SKM-1 (cell line): ENCODE results near the gene RTL10.
A peak's percentile ranks its signal among the peaks of the same experiment; 100 is the strongest.

Experiments used
- DNase-seq: peaks from one replicate; lab custom pipeline; 2025; ENCODE audit not compliant: unreplicated experiment; lab: John Stamatoyannopoulos, UW

The RTL10 gene

DNA sequence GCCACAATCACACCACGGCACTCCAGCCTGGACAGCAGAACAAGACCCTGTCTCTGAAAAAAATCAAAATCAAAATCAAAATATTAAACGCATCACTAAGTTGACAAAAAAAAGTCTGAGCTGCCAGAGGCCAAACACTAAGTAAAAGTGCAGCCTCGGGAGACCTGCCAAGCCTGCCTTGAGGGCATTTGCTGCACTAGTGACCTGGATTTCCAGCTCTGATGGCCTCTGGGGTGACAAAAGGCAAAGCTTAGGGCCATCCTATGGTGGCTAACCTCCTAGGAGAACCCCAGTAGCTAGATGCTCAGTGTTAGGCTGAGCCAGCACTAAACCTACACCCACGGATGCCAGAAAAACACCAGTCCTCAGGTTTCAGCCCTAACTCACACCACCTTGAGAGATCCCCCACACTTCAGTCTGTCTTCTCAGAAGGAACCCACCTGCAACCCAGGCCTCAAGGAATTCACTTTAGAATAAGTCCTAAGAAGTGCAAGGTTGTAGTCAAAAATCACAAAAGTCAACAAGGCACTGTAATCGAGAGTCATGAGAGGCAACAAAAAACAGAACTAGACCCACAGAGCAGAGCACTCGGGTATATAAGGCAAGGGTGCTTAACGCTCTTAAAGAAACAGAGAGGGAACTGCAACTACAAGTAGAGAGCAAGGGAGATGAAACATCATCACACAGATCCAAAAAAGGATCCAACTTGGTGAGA, 28.6 kb downstream of the RTL10 start:
- DNase-seq = no peak

DNA sequence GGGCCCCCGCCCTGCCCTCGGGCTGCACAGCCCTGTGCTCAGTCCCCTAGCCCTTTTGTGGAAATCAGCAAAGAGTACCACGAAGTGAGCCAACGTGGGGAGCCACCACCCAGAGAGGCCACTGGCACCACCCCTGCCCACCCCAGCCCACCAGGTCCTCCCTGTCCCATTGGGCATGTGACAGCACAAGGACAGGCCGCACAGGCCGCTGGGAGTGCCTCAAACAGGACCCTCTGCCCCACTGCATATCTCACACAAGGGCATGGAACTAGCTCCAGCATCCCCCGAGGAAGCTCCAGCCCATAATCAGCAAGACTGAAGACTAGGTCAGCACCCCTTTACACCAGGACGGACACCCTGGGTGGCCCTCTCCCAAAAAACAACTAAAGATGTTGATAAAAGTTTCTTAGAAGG, 29.7 kb downstream of the RTL10 start:
- DNase-seq = no peak

DNA sequence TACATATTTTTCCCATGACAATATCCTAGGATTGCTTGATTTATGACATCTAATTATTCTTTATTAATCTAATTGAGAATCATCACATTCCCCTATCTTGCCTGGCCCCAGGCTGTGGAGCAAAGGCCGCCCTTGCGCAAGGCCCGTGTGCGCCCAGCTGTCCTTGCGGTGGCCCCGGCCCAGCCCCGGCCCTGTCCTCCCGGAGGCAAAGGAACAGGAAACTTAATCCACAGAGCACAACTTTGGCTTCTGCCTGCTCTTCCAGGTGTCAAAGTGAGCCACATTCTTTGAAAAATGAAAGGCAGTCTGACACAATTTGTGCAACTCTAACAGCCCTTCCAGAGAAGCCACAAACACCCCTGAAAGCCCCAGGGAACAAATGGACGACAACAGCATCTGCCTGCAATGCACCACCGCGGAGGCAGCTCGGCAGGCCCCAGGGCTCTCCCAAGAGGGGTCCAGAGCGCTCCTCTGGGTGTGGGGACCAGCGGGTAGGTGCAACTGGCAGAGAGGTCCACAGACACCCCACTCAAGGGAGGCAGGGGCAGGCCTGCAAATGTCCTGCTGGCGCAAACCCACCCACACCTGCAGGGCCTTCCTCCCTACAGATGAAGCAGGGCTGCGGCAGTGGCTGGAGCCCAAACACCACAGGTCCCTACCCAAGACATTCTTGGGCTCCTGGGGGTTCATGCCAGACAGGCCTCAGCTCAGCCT, 30.3 kb downstream of the RTL10 start:
- peak; percentile 27 for DNase-seq

DNA sequence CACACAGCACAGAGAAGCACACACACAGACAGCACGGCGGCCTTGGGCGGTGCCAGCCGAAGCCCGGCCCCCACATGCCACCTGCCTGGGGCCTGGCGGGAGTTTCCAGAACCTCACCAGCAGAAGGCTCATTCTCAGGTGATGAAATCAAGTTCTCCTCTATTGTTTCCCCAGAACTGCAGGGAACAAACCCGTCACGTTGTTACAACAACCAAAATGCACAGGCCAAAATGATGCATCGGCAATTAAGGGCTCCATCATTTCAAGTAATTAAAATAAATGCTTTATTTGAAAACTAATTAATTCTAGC, 30.8 kb downstream of the RTL10 start:
- DNase-seq = no peak

DNA sequence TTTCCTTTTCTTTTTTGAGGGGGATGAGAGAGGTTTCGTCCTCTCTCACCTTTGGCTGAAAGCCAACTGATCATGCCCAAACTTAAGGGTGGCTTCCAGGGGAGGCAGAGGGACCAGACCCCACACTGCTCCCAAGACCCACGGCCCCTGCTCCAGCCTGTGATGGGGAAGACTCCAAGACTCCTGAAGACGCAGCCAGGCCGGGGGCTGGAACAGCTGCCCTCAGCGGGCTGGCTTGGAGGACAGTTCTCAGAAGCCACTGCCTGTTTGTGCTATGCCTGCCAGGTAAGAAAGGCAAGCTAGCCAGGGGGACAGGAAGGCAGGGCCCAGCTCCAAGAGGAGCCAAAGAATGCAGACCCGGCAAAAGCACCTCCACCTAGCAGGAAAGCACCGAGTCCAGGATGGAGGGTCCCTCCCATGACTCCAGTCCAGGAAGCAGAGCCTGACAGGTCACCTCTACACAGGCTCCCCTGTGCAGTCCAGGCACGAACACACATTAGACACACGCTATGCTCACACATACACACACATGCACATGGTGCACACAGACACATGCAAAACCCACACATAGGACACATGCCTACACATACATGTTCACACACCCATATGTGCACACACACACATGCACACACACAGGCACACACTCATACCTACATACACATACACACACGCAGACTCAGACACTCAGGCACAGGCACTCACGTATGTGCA, 31.3 kb downstream of the RTL10 start:
- DNase-seq = no peak

DNA sequence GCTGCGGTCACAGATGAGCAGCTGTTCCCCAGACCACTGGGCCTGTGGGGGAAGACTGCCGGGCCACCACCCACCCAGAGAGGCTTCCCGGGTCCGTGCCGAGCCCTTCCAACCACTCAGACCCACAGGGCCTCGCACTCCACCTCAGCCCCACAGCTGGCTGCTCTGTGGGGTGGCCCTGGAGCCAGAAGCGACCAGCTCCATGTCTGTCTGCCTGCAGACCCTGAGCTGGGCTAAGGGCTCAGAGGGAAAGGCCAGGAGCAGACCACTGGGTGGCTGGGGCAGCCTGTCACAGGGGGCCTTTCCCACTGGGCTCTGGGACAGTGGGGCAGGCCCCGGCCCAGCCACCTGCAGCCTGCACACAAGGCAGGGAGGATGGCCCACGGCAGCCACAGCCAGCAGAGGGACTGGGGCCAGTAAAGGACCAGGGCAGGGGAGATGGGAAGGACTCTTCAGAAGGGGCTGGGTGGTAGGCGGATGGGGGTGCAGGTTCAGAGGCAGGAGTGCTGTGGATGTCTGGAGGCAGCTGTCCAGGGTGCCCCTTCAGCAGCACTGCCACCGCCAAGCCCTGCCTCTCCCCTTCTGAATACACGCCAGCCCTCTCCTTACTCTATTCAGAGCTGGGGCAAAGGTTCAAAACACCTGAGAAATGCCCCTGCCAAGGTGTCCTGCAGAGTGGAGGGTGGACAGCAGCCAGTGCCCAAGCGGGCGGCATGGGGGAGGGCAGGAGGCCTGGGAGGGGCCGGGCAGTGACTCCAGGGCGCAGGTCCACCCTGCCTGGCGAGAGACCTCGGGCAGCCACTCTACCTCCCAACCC, 32.2 kb downstream of the RTL10 start:
- no peak for DNase-seq

DNA sequence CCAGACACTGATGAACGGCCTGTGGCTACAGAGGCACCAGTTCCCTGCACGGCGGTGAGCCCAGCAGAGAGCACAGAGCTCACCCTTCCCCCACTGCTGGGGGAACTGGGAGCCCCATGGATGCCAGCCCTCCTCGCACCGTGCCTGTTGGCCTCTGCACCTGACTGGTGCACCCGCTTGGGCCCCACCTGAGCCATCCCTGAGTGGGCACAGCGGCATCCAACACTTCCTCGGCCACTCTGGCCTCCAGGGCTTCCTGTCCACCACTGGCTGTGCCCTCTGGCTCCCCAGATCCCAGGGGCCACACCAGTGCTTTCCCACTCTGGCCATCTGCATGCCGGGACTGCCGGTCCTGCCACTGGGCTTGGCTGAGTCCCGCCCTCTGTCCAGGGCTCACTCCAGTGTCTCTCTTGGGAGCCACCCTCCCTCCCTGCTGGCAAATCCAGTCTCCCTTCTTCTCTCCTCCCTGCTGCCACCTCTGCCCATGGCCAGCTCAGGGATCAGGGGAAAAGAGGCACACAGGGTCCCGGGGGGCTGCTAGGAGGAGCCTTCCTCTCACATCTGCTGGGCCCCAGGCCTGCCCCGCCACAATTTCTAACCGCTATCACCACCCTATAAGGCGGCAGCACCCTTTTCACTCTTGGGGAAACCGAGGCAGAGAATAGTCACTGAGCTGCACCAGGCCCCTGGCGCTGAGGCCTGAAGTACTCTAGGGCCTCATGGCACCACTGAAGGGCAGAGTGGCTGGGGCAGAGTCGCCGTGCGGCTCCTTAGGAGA, 33.0 kb downstream of the RTL10 start:
- no peak for DNase-seq

DNA sequence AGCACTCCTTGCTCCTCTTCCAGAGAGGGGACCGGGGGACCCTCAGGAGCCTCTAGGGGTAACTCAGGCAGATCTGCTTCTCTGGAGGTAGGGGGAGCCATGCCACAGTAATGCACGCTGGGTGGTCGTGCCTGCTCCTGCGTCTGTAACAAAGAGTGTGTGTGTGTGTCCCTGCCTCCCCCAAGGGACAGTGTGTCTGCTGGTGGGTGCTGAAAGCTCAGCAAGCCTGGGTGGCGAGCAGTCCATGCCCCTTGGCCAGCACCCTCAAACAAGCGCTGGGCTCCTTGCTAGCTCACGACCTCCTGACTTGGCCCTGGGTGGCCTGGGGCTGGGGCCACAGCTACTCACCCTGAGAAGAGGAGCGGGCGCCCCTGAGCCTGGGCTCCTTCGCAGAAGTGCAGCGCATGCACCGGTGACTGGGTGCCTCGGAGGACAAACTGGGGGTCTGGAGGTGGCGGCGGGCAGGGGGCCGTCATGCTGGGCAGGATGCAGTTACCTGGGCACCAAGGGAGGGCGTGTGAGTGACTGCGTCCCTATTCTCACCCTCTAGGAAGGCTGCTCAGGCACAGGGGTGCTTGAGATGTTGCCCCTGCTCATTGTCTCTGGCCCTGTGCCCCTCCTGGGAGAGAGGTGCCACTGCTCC, 33.7 kb downstream of the RTL10 start:
- DNase-seq = no peak

DNA sequence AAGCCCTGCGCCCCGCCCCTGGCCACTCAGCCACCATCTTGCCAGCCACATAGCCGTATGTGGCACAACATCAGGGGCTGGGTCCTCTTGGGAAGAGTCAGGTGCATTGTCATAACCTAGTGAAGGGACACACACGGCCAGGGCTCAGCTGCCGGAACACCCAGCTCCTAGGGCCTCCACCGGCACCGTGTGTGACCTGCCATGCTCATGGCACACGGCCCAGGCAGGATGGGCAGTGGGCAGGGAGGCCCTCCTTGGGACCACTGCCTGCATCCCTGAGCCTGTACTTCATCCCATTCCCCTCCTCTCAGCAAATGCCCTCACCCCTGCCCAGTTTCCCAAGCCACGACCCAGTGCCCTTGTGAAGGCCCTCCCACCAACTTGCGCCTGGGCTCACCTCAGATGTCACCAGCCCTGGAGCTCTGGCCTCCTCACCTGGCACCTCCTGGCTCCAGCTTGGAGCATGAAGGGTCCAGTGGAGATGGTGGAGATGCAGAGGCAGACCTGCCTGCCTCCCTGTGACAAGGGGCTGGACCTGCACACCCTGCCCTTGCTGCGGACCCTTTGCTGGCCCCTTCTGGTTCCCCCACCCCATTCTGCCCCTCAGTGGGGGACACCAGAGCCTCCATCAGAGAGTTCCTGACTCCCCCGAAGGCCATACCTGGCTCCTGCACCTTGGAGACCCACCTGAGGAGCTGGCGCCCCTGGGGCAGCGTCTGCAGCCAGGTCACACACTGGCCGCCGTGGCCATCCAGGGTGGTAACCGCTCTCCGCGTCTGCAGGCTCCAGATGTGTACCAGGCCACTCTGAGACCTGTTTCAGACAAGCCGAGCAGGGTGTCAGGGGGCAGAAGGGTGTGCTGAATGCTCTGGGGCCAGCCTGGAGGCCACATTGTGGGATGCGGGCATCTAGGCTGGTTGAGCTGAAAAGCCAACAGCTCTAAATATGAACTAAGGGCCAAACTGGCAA, 34.5 kb downstream of the RTL10 start:
- no peak for DNase-seq

DNA sequence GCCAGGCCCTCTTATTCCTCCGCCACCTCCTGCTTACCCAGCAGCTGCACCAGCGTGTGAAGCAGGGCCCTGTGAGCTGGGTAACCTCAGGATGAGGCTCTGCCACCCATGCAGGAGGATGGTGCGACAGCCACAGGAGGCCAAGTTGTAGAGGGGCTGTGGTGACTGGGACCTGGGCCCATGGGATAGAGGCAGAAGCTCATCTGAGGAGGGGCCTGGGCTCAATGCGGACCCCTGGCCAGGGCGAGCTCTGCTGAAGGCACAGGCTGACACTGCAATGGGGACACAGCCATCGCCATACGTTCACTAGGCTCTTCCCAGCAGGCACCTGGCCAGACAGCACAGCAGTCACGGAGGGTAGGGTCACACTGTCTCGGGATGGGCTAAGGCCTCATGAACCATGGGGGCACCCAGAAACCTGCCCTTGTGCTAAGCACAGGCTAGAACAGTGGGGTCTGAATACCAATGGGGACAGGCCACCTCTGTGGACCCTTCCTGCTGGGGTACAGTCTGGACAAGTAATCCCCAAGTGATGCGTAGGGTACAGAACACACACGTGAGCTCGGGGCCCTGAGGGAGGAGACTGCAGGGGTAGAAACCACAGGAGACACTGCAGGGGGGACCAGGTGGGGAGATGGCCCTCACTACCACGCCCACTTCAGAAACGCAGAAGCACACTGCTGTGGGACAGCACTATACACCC, 35.3 kb downstream of the RTL10 start:
- no peak for DNase-seq

DNA sequence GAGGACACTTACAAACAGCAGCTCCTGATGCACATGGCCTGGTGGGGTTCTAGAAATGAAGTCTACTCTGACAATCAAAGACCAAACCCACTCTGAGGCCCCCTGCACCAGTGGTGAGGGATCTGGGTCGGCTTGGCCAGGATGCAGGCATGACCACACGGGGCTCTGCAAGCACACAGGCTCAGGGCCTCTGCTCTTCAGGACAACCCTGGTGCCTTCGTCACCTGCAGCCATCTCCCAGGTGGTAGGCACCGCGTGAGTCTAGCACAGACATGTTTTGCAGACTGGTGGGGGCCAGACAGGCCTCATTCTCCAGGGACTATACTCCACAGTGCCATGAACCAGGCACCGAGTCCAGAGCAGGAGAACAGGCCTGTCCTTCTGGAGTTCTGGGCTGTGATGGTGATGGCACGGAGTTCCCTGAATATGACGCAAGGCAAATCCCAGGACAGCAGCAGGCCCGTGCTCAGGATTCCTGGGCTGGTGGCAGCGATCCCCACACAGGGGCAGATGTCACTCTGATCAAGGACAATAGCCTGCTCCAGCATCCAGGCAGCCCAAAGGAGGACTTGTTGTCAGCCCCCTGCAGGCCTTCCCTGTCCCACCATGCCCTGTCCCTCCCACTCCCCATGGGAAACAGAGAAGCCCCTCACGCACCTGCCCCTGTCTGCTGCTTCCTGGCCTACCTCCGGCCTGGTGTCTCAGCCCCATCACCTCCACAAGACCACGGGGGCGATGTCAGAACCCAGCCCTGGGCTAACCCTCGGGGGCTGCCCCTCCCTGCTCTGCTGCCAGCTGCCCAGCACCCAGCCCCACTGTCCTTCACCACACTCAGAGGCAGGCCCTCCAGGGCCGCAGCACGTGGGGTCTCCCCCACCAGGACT, 36.1 kb downstream of the RTL10 start:
- no peak for DNase-seq

DNA sequence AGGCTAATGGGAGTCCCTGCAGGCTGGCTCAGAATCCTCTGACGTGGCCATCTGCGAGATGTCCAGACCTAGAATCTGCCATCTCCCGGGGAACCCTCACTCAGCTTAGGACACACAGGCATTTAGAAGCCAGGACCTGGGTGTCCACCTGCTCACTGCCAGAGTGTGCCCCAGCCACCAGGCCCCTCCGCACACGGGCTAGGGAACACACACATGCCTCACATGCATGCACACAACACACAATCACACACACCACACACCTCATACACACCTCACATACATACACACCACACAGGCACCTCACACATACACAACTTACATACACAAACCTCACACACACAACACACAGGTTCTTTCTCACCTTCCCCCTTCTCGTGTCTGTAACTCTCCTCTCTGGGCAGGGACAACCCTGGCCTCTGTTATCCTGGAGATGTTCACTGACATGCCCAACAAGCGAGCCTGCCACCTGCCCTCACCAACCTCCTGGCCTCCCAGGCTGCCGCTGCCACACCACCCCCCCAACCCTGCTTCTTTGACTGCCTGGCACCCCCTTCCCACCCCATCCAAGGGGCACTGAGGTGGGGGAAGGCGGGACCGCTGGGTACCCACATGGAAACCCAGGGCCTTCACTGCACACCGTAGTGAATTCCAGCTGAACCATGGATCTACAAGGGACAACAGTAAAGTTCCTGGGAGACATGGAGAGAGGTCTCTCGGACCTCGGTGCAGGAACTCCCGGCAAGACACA, 38.1 kb downstream of the RTL10 start:
- DNase-seq = no peak

DNA sequence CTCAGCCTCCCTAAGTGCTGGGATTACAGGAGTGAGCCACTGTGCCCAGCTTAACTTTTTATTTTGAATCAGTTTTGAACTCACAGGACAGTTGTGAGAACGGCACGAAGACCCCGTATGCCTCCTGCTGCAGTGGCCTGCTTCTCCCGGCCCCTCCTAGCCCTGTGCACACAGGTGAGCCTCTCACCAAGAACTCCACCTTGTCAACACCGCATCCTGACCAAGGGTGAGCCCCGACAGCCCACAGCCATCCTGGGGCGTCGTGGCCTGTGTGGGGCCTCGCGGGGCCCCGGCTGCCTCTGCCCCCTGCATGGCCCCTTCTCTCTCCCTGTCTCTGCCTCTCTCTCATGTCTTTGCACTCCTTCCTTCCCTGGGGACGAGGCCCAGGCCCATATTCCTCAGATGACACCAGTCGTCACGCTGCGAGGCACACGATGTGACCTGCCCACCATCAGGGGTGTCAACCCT, 38.8 kb downstream of the RTL10 start:
- DNase-seq = no peak

DNA sequence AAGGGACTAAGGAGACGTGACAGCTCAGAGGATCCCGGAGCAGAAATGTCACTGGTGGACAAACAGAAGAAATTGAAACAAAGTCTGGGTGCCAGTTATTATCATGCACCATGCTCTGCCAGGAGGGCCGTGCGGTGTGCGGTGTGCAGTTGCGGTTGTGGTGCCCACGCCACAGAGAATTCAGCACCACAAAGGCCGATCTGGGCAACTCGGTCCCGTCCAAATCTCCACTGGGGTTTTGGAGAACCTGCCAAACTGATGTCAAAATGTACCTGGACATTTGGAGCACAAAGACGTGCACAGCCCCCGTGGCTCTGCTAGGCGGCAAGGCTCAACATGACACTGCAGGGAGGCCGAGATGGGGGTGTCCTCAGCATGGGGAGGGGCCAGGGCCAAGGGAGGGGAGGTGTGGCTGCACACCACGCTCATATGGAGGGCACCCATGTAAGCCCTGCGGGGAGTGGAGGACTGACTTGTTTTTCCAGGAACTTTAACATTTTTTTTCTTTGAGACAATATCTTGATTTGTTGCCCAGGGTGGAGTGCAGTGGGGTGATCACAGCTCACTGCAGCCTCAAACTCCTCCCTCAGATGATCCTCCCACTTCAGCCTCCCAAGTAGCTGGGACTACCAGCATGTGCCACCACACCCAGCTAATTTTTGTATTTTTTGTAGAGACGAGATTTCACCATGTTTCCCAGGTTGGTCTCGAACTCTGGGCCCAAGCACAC, 39.4 kb downstream of the RTL10 start:
- no peak for DNase-seq

DNA sequence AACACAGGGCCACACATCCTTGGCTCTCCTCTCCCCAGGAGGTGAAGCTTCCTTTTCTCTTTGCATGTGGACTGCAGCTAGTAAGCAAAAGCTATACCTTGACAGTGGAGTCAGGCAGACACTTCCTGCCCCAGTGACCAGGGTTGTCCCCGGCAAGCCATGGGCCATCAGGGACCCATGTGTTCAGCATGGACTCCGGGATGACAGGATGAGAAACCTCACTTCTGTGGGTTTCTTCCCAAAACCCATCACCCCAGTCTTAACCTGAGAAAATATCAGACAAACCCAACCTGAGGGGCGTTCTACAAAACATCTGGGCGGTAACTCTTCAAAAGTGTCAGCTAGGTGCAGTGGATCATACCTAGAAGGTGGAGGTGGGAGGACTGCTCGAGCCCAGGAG, 40.2 kb downstream of the RTL10 start:
- no peak for DNase-seq

DNA sequence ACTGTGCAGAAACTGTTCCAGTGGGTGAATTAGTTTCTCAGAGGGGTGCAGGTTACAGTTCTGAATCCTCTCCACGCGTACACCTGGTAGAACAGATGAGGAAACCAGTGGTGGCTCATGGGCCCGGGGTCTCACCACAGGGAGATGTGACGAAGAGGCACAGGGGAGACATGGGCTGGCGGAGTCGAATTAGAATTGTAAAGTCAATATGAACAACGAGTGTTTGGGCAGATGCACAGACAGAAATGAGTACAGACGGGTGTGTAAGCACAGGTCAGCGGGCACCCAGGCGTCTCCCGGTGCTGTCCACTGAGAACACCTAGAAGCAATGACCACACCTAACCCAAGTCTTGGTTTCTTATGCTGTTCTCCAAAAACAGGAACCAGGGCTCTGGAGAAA, 41.8 kb downstream of the RTL10 start:
- DNase-seq = no peak
